ENCODE results near the gene RNF5. TPM values are rescaled to one million over a fixed set of nuclear protein-coding genes. Genes with fewer than 3 reads are reported as not detected.

Gene RNF5

GRCh38 chr6:32222333-32223230 lies 44.4 kb downstream of the RNF5 start:
- H3K4me1 ChIP-seq (ENCODE audit: control insufficient read depth, insufficient read depth, low read length): no peaks in the 10 kb centered on the region
- no peak overlapping the region for H3K4me3 ChIP-seq (ENCODE audit: low read length)
- H3K27me3 ChIP-seq (ENCODE audit: control insufficient read depth, insufficient read depth, low read length): peaks cover 45% of the 10 kb centered on the region
- H3K9me3 ChIP-seq (replicated peaks; ENCODE audit: low read length): no peaks in the 10 kb centered on the region
- no peak overlapping the region for H3K9ac ChIP-seq (ENCODE audit: low read depth, low read length)
- no peak overlapping the region for H3K4me2 ChIP-seq (ENCODE audit: low read length)
- H3K36me3 ChIP-seq (ENCODE audit: insufficient read depth, low read length): no peaks in the 10 kb centered on the region

DNA sequence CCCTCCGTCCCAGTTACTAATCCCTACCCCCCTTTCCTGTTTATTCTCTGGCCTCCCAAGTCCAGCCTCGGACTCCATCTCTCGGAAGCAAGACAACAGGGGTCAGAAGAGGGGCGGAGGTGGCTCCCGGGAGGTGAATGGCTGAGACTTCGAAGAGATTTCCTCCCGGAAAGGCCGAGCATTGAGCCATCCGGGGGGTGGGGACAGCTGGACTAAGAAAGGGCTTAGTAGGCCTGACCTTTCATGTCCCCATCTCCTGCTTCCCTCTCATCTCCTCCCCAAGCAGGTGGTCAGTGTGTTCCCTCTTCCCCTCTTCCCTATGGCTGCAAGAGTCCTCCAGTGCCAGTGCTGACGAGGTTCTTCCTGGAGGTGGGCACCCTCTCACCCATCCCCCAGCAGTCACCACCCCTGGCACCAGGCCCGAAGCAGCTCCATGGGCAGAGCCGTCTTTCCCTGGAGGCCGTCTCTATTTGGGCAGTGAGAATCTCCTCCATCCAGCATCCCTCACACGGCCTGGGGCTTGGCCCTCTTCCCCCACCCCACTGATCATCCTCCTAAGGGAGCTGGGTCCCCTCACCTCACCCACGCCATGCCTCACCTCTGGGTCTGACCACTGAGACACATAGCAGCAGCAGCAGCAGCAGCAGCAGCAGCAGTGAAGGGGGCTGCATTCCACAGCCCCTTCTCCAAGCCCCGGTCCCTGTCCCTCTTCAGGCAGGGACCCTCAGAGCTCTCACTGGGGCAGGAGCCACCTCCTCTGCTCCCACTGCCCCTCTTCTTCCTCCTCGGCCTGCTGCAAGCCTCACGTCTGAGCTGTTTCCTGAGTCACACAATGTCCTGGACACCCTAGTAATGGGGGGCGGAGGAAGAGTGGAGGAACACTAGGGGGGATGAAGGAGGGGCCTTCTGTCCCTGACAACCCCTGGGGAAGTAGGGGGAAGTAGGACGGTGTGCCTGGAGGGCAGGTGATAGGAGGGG lies 45.3 kb downstream of the RNF5 start, which contains the start of gene NOTCH4:
TSS of gene NOTCH4 (minus strand) at position 810 of the 978 bp plus-strand sequence. CDS start at position 671, 139 bp downstream.
- Histone ChIP-seq H3K9me3 (replicated peaks; ENCODE audit: low read length) (no peaks in the 10 kb centered on the region), H3K36me3 (ENCODE audit: insufficient read depth, low read length) (no peaks in the 10 kb centered on the region), H3K4me2 (ENCODE audit: low read length) (no peak within 1 kb of the TSS), H3K27me3 (ENCODE audit: control insufficient read depth, insufficient read depth, low read length) (peaks cover 39% of the 10 kb centered on the region), H3K4me1 (ENCODE audit: control insufficient read depth, insufficient read depth, low read length) (no peaks in the 10 kb centered on the region), H3K4me3 (ENCODE audit: low read length) (no peak within 1 kb of the TSS), H3K9ac (ENCODE audit: low read depth, low read length) (no peak within 1 kb of the TSS)

- Histone ChIP-seq H3K4me3 (ENCODE audit: low read length) (no peak overlapping the region), H3K9ac (ENCODE audit: low read depth, low read length) (no peak overlapping the region), H3K27me3 (ENCODE audit: control insufficient read depth, insufficient read depth, low read length) (peaks cover 33% of the 10 kb centered on the region), H3K4me1 (ENCODE audit: control insufficient read depth, insufficient read depth, low read length) (no peaks in the 10 kb centered on the region), H3K9me3 (replicated peaks; ENCODE audit: low read length) (no peaks in the 10 kb centered on the region), H3K36me3 (ENCODE audit: insufficient read depth, low read length) (no peaks in the 10 kb centered on the region), H3K4me2 (ENCODE audit: low read length) (no peak overlapping the region)
Observed at GRCh38 chr6:32224696-32225095, 46.5 kb downstream of the RNF5 start.

- H3K4me1 ChIP-seq (ENCODE audit: control insufficient read depth, insufficient read depth, low read length): no peaks in the 10 kb centered on the region
- H3K27me3 ChIP-seq (ENCODE audit: control insufficient read depth, insufficient read depth, low read length): peaks cover 25% of the 10 kb centered on the region
- no peaks in the 10 kb centered on the region for H3K36me3 ChIP-seq (ENCODE audit: insufficient read depth, low read length)
- no peak overlapping the region for H3K9ac ChIP-seq (ENCODE audit: low read depth, low read length)
- H3K4me2 ChIP-seq (ENCODE audit: low read length): no peak overlapping the region
- no peaks in the 10 kb centered on the region for H3K9me3 ChIP-seq (replicated peaks; ENCODE audit: low read length)
- no peak overlapping the region for H3K4me3 ChIP-seq (ENCODE audit: low read length)
Observed at GRCh38 chr6:32226434-32226833, 48.2 kb downstream of the RNF5 start.

Small RNA genes within 50 kb of the gene (small RNA-seq; reads per million reads assigned to genes)
- gene AL662884.1 (not detected), gene MIR6833 (not detected)
